Upper lobe of left lung (tissue), 6 donors: ENCODE measurements around the gene ANKRD23. TPM values are rescaled to one million over a fixed set of nuclear protein-coding genes. Genes with fewer than 3 reads are reported as not detected.

Experiments used
- ATAC-seq, 2 donors: fragments of 200-7000 bp; cut with Tn5 transposase; one replicate each; pipeline ENCODE4 v1.9.1; 2022; ENCODE audit warnings: mild to moderate bottlenecking in 2 of 2, moderate library complexity in 2 of 2; ENCODE audit not compliant: low FRiP score in 2 of 2
- DNase-seq, 2 donors: peaks; one replicate each; pipeline ENCODE4 v3.0.0-alpha.2; 2019 to 2020
- H3K27ac ChIP-seq, 4 donors: fragments of 200-600 bp; sonication (generic); one replicate each; pipeline ENCODE4 v1.5.1; 2016 to 2019
- H3K27me3 ChIP-seq, 4 donors: fragments of 200-600 bp; sonication (generic); one replicate each; pipeline ENCODE4 v1.5.1; 2017 to 2019
- H3K36me3 ChIP-seq, 4 donors: fragments of 200-600 bp; sonication (generic); one replicate each; pipeline ENCODE4 v1.5.1; 2016 to 2019
- H3K4me1 ChIP-seq, 4 donors: fragments of 200-600 bp; sonication (generic); one replicate each; pipeline ENCODE4 v1.5.1; 2018 to 2019
- H3K4me3 ChIP-seq, 4 donors: fragments of 200-600 bp; sonication (generic); one replicate each; pipeline ENCODE4 v1.5.1; 2017 to 2019; ENCODE audit warnings: mild to moderate bottlenecking in 2 of 4, moderate library complexity in 1 of 4
- H3K9me3 ChIP-seq, 4 donors: fragments of 200-600 bp; sonication (generic); one replicate each; pipeline ENCODE4 v1.5.1; 2018 to 2019
- CTCF ChIP-seq, 6 experiments: fragments of 450-650 bp in 4 of 6; fragments of 200-600 bp in 2 of 6; sonication (generic) in 2 of 6; IDR thresholded peaks; one replicate each; pipeline ENCODE4 v1.5.1; 2016 to 2019; ENCODE audit warnings: antibody characterized with exemption in 6 of 6
- EP300 ChIP-seq, 4 donors: sonication (generic); formaldehyde crosslinking; IDR thresholded peaks; one replicate each; pipeline ENCODE4 v1.5.1; 2017; ENCODE audit warnings: antibody characterized with exemption in 4 of 4, control low read depth in 2 of 4
- POLR2A ChIP-seq, 4 donors: fragments of 450-650 bp; IDR thresholded peaks; one replicate each; pipeline ENCODE4 v1.5.1; 2016 to 2017; ENCODE audit warnings: antibody characterized with exemption in 4 of 4, mild to moderate bottlenecking in 2 of 4
- POLR2AphosphoS5 ChIP-seq, 2 donors: sonication (generic); formaldehyde crosslinking; IDR thresholded peaks; one replicate each; pipeline ENCODE4 v1.5.1; 2017; ENCODE audit warnings: antibody characterized with exemption in 2 of 2
- WGBS, 2 donors: methylation state at CpG; one replicate each; pipeline ENCODE4 v1.1.5; 2017 to 2018; 5-methylcytosine and 5-hydroxymethylcytosine counted together
- total RNA-seq, 6 donors: library from RNA; depleted of rRNA in 4 of 6; stranded (reverse); fragments of >200 nt in 4 of 6; gene quantifications; one replicate each; pipeline versions ENCODE4 v1.1.0 to v1.2.1, GENCODE V29; 2016 to 2021
- donor health status: DM: no; HTN: no; CAD: no; lungs with moderate emphysema.
- donor health status: DM: no; HTN: yes; CAD: no; lungs with severe emphysema.

ANKRD23 gene
- total RNA-seq, 6 donors from 2014 or later: 2.0 to 27.2 (median 2.8) TPM

- TF ChIP-seq CTCF (IDR thresholded peaks at IDR 0.05) (no peak), POLR2A (IDR thresholded peaks at IDR 0.05) (no peak), EP300 (IDR thresholded peaks at IDR 0.05) (no peak), POLR2AphosphoS5 (IDR thresholded peaks at IDR 0.05) (no peak)
- Histone ChIP-seq H3K27me3 (no peaks in the 10 kb centered on the region), H3K9me3 (no peaks in the 10 kb centered on the region), H3K4me1 (peaks cover 4 to 13% (median 12%) of the 10 kb centered on the region in 4 donors), H3K36me3 (peaks cover 0 to 21% (median 7%) of the 10 kb centered on the region in 4 donors), H3K27ac (no peak overlapping the region), H3K4me3 (no peak overlapping the region)
- DNase-seq (no peak), ATAC-seq (no peak)
- WGBS, 2 donors: 87 to 91% methylated on average over 16 of the region's 16 CpGs
Measured at GRCh38 chr2:96841701-96842495, 1.9 kb downstream of the ANKRD23 start.

GRCh38 chr2:96839875-96840850, 3.7 kb downstream of the ANKRD23 start:
- H3K4me1 ChIP-seq: peaks cover 4 to 13% (median 12%) of the 10 kb centered on the region in 4 donors
- no peak for TF ChIP-seq POLR2AphosphoS5 (IDR thresholded peaks at IDR 0.05)
- no peak for TF ChIP-seq EP300 (IDR thresholded peaks at IDR 0.05)
- TF ChIP-seq CTCF (IDR thresholded peaks at IDR 0.05): no peak
- no peak for TF ChIP-seq POLR2A (IDR thresholded peaks at IDR 0.05)
- H3K27ac ChIP-seq: no peak overlapping the region
- peaks cover 0 to 16% (median 3%) of the 10 kb centered on the region in 4 donors for H3K36me3 ChIP-seq
- 89 to 94% methylated on average over 16 to 35 of the region's 37 CpGs for WGBS, 2 donors
- no peaks in the 10 kb centered on the region for H3K9me3 ChIP-seq
- no peak overlapping the region for H3K4me3 ChIP-seq
- peak in 1 of 2 donors; percentile 5 for ATAC-seq
- peak in 1 of 2 donors; percentile 67 for DNase-seq
- no peaks in the 10 kb centered on the region for H3K27me3 ChIP-seq

- Histone ChIP-seq H3K9me3 (no peaks in the 10 kb centered on the region), H3K4me3 (peak overlapping the region in 2 of 4 donors; percentile 25 to 32), H3K36me3 (peaks cover 3 to 18% (median 7%) of the 10 kb centered on the region in 4 donors), H3K27me3 (no peaks in the 10 kb centered on the region), H3K27ac (peak overlapping the region in 2 of 4 donors; percentile 7 to 9), H3K4me1 (peaks cover 4 to 13% (median 12%) of the 10 kb centered on the region in 4 donors)
- ATAC-seq (peak; percentile 68 to 78), DNase-seq (peak; percentile 79 to 93)
- TF ChIP-seq POLR2AphosphoS5 (IDR thresholded peaks at IDR 0.05): peak in 1 of 2 donors; percentile 14
- TF ChIP-seq POLR2A (IDR thresholded peaks at IDR 0.05): no peak
- TF ChIP-seq EP300 (IDR thresholded peaks at IDR 0.05): no peak
- TF ChIP-seq CTCF (IDR thresholded peaks at IDR 0.05): no peak
- 37 to 62% methylated on average over 12 to 36 of the region's 42 CpGs for WGBS, 2 donors
Measured at GRCh38 chr2:96839293-96839874, 4.4 kb downstream of the ANKRD23 start.

- Histone ChIP-seq H3K36me3 (peaks cover 3 to 24% (median 8%) of the 10 kb centered on the region in 4 donors), H3K9me3 (no peaks in the 10 kb centered on the region), H3K4me3 (peak overlapping the region in 1 of 4 donors; percentile 32), H3K27ac (peak overlapping the region in 2 of 4 donors; percentile 7 to 9), H3K4me1 (peaks cover 4 to 13% (median 12%) of the 10 kb centered on the region in 4 donors), H3K27me3 (no peaks in the 10 kb centered on the region)
- WGBS, 2 donors: 83 to 91% methylated on average over 21 to 22 of the region's 23 CpGs
- ATAC-seq (no peak), DNase-seq (no peak)
- TF ChIP-seq CTCF (IDR thresholded peaks at IDR 0.05) (no peak), POLR2A (IDR thresholded peaks at IDR 0.05) (no peak), POLR2AphosphoS5 (IDR thresholded peaks at IDR 0.05) (no peak), EP300 (IDR thresholded peaks at IDR 0.05) (no peak)
Measured at GRCh38 chr2:96838345-96839292, 5.2 kb downstream of the ANKRD23 start.
